ENCODE measurements around the gene FAM72A.
"Not testable (repeated sequence)": the region's sequence is repeated elsewhere in the genome, so short reads cannot be mapped to it uniquely, and the experiment has no call there.

Gene FAM72A

DNA sequence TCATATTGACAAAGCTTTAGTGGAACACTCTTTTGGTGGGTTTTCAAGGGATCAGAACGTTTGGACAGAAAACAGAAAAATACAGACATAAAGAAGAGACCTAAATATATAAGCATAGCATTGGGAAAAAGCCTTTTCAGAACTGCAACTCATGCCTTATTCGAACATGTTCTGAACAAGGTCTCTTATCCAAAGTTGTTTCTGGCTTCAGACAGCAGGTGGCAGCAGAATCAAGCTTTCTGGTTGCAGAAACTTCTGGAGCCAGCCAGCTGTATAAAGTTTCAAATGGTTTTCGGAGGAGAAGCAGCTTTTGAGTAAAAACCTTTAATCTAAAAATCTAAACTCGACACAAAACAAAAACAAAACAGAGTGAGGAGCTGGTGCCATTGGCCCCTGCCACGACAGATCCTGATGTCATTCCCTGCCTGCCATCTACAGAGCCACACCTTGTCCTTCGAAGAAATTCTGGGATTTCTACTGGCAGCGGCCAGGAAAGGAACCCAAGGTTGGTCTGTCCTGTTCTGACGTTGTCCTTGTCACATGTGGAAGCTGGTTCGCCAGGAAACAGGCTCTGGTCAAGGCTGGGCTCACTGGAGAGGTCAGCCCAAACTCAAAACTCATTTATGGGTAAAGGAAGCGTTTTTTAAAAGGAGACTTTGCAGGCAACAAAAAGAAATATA is 35.1 kb downstream of the FAM72A start:
- DNase-seq (ENCODE audit: low spot score): not testable (repeated sequence)

- DNase-seq (ENCODE audit: low spot score): no peak
These were observed 56.8 kb downstream of the FAM72A start for GRCh38 chr1:206145771-206146290.

- no peak for DNase-seq (ENCODE audit: low spot score)
These were observed 58.0 kb downstream of the FAM72A start for GRCh38 chr1:206144605-206145004.

DNA sequence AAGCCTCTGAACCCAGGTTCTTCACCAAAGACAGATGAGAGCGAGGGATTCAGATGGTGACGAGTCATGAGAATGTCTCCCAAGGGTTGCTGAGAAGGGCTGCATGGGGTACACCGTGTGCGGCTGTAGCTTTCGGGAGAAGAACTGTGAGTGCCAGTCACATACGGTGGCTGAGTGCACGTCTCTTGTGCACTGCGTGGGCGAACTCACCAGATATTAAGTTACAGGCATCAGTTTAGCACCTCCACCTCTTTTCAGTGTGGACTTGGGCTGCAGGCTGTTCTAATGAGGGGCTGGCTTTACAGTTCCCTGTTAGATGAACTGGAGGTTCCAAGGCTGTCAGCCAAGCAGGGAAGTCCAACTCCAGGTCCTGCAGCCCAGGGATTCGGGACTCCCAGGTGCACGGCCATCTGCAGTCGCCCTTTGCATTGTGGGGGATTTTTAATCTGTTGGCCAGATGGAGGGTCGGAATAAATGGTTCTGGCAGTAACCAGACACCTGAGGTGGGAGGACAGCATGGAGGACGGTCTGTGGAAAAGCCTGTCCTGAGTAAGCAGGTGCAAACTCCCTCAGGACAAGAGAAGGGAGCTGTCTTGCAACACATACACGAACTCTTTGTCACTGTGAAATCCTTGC is 59.0 kb downstream of the FAM72A start:
- DNase-seq (ENCODE audit: low spot score): no peak

DNA sequence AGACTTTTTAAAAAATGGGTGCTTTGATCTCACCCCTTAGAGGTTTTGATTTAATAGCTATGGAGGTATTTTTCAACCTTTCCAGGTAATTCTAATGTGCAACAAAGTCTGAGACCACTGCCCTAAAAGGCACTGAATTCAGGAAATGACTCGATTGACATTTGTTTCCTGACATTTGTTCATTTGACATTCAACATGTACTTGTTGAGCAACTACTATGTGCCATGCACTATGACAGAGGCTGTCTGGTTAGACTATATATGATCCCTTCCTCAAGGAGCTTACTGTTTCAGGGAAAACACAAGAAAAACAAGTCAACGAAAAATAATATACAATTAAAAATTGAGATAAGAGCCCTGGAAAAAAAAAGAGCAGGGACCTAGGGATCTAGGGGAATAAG is 59.9 kb downstream of the FAM72A start:
- no peak for DNase-seq (ENCODE audit: low spot score)

- DNase-seq (ENCODE audit: low spot score): no peak
These were observed 60.6 kb downstream of the FAM72A start for GRCh38 chr1:206142011-206142410.

- DNase-seq (ENCODE audit: low spot score): no peak
These were observed 66.4 kb downstream of the FAM72A start for GRCh38 chr1:206136241-206136640.

Data from putamen (tissue), 1 donor.